Body of pancreas (tissue), 4 donors: ENCODE results near the gene DENND10.

Source experiments
- CTCF ChIP-seq, 7 experiments: fragments of 450-650 bp in 4 of 7; fragments of 200-600 bp in 3 of 7; sonication (generic) in 3 of 7; IDR thresholded peaks; one replicate each; pipeline ENCODE4 v1.5.1; 2016 to 2019; ENCODE audit warnings: antibody characterized with exemption in 7 of 7
- POLR2A ChIP-seq, 3 donors: fragments of 450-650 bp; IDR thresholded peaks; one replicate each; pipeline ENCODE4 v1.6.1; 2016; ENCODE audit warnings: antibody characterized with exemption in 3 of 3, mild to moderate bottlenecking in 2 of 3

GRCh38 chr10:119103903-119104653 lies at the start of gene DENND10:
- TF ChIP-seq CTCF (IDR thresholded peaks at IDR 0.05) (peak in 2 of 7 experiments; percentile 7 to 12), POLR2A (IDR thresholded peaks at IDR 0.05) (peak; percentile 73 to 84 (median 81))
